ENCODE measurements around the gene LTBP2. TPM values are rescaled to one million over a fixed set of nuclear protein-coding genes. Genes with fewer than 3 reads are reported as not detected.
A peak's percentile ranks its signal among the peaks of the same experiment; 100 is the strongest.

LTBP2 gene
- total RNA-seq, 1 experiment from 2014 or later, result 1.3 TPM

DNA sequence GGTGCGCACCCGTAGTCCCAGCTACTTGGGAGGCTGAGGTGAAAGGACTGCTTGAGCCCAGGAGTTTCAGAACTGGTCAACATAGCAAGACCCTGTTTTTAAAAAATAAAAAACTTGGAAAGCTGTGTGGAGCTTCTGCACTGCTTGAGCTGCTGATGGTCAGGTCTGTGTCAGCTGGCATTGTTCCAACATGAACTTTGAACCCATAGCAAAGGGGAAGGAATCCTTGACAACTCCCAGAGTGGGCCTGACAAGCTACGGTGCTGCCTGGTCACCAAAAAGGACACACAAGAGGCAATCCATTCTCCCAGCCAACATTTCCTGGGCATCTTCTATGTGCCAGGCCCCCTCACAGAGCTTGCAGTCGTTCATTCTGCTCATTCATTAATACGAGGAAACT lies 16.4 kb upstream of the LTBP2 start:
- no peak for DNase-seq
- no peaks in the 10 kb centered on the region for H3K27me3 ChIP-seq (ENCODE audit: control insufficient read depth, insufficient read depth, low read length)
- no peak overlapping the region for H3K4me3 ChIP-seq (ENCODE audit: insufficient read depth, low read depth, low read length)
- no peaks in the 10 kb centered on the region for H3K36me3 ChIP-seq (replicated peaks; ENCODE audit: control insufficient read depth, insufficient read depth, low read length)

- no peaks in the 10 kb centered on the region for H3K36me3 ChIP-seq (replicated peaks; ENCODE audit: control insufficient read depth, insufficient read depth, low read length)
- no peak overlapping the region for H3K4me3 ChIP-seq (ENCODE audit: insufficient read depth, low read depth, low read length)
- H3K27me3 ChIP-seq (ENCODE audit: control insufficient read depth, insufficient read depth, low read length), result no peaks in the 10 kb centered on the region
- no peak for DNase-seq
Observed at GRCh38 chr14:74627076-74627475, 15.0 kb upstream of the LTBP2 start.

DNA sequence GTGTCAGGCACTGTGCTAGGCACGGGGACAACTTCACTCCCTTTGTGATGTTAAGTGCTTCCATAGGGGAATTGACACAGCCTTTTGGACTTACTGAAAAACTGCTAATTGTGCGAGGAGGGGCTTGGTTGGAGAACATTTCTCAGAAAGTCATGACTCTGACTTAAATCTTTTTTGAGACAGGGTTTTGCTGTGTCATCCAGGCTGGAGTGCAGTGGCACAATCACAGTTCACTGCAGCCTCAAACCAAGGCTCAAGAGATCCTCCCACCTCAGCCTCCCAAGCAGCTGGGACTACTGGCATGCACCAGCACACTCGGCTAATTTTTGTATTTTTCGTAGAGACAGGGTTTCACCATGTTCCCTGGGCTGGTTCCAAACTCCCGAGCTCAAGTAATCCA lies 10.2 kb upstream of the LTBP2 start:
- Histone ChIP-seq H3K4me3 (ENCODE audit: insufficient read depth, low read depth, low read length) (no peak overlapping the region), H3K36me3 (replicated peaks; ENCODE audit: control insufficient read depth, insufficient read depth, low read length) (no peaks in the 10 kb centered on the region), H3K27me3 (ENCODE audit: control insufficient read depth, insufficient read depth, low read length) (no peaks in the 10 kb centered on the region)
- DNase-seq, result no peak

DNA sequence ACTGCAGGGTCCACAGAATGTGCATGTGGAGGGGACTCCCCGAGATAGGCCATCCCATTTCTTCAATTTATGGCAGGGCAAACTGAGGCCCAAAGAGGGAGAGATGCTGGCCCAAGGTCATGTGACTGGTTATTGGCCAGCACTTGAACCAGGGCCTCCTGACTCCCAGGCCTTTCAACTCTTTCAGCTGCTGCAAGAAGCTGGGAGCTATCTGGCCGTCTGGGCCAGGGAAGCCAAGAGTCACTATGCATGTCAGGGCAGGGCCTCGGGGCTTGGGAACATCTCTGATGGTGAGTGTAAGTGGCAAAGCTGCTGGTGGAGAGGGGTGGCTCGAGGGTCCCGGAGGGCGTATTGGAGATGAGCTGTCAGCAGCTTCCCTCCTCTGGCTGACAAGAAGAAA lies 9.5 kb upstream of the LTBP2 start:
- DNase-seq, result no peak
- H3K36me3 ChIP-seq (replicated peaks; ENCODE audit: control insufficient read depth, insufficient read depth, low read length), result no peaks in the 10 kb centered on the region
- no peaks in the 10 kb centered on the region for H3K27me3 ChIP-seq (ENCODE audit: control insufficient read depth, insufficient read depth, low read length)
- H3K4me3 ChIP-seq (ENCODE audit: insufficient read depth, low read depth, low read length), result no peak overlapping the region

DNA sequence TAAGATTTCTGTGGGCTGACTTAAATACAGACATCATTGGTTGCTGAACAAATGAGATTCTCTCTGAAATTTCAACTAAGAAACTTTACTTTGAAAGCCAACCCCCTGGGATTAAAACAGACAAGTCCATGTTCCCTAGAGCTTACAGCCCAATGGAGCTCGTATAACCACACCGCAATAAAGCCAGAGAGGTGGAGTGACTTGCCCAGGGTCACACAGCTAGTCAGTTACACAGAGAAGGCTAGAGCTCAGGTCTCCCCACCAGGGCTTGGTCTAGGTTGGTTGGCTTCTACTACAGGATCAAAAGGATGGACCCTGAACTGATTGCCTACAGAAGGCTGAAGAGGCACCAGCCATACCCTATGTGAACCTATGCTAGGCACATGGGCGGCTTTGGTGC lies 8.9 kb upstream of the LTBP2 start:
- Histone ChIP-seq H3K27me3 (ENCODE audit: control insufficient read depth, insufficient read depth, low read length) (no peaks in the 10 kb centered on the region), H3K4me3 (ENCODE audit: insufficient read depth, low read depth, low read length) (no peak overlapping the region), H3K36me3 (replicated peaks; ENCODE audit: control insufficient read depth, insufficient read depth, low read length) (no peaks in the 10 kb centered on the region)
- no peak for DNase-seq

GRCh38 chr14:74620497-74620921 lies 8.5 kb upstream of the LTBP2 start:
- no peak for DNase-seq
- Histone ChIP-seq H3K36me3 (replicated peaks; ENCODE audit: control insufficient read depth, insufficient read depth, low read length) (no peaks in the 10 kb centered on the region), H3K4me3 (ENCODE audit: insufficient read depth, low read depth, low read length) (no peak overlapping the region), H3K27me3 (ENCODE audit: control insufficient read depth, insufficient read depth, low read length) (no peaks in the 10 kb centered on the region)

DNA sequence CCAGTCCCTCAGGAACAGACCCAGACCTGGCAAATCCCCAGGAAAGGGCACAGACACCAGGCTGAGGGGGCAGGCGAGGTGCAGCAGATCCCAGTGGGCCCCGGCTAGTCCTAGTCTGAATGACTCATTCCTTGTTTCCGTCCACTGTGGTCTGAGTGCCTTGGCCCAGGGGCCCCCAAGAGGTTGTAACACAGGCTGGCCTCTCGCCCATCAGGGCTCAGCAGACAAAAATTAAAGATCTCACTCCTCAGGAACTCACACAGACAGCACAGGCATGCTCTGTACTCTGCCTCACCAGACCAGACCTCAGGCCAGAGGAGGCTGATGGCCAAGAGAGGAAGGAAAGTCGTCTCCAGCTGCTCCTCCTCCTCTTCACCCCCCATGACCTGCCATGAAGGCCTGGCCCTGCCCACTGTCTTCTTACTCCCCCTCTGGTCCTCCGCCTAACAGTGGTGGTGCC lies 7.7 kb upstream of the LTBP2 start:
- DNase-seq, result no peak
- Histone ChIP-seq H3K4me3 (ENCODE audit: insufficient read depth, low read depth, low read length) (no peak overlapping the region), H3K36me3 (replicated peaks; ENCODE audit: control insufficient read depth, insufficient read depth, low read length) (no peaks in the 10 kb centered on the region), H3K27me3 (ENCODE audit: control insufficient read depth, insufficient read depth, low read length) (no peaks in the 10 kb centered on the region)

- no peak for DNase-seq
- no peak overlapping the region for H3K4me3 ChIP-seq (ENCODE audit: insufficient read depth, low read depth, low read length)
- no peaks in the 10 kb centered on the region for H3K27me3 ChIP-seq (ENCODE audit: control insufficient read depth, insufficient read depth, low read length)
- no peaks in the 10 kb centered on the region for H3K36me3 ChIP-seq (replicated peaks; ENCODE audit: control insufficient read depth, insufficient read depth, low read length)
Observed at GRCh38 chr14:74618078-74618952, 6.3 kb upstream of the LTBP2 start.

GRCh38 chr14:74616996-74617700 lies 5.1 kb upstream of the LTBP2 start:
- no peak overlapping the region for H3K4me3 ChIP-seq (ENCODE audit: insufficient read depth, low read depth, low read length)
- no peaks in the 10 kb centered on the region for H3K36me3 ChIP-seq (replicated peaks; ENCODE audit: control insufficient read depth, insufficient read depth, low read length)
- DNase-seq, result peak; percentile 47
- H3K27me3 ChIP-seq (ENCODE audit: control insufficient read depth, insufficient read depth, low read length), result peaks cover 3% of the 10 kb centered on the region

GRCh38 chr14:74616507-74616906 lies 4.5 kb upstream of the LTBP2 start:
- DNase-seq, result no peak
- H3K36me3 ChIP-seq (replicated peaks; ENCODE audit: control insufficient read depth, insufficient read depth, low read length), result no peaks in the 10 kb centered on the region
- H3K27me3 ChIP-seq (ENCODE audit: control insufficient read depth, insufficient read depth, low read length), result peaks cover 10% of the 10 kb centered on the region
- H3K4me3 ChIP-seq (ENCODE audit: insufficient read depth, low read depth, low read length), result no peak overlapping the region

DNA sequence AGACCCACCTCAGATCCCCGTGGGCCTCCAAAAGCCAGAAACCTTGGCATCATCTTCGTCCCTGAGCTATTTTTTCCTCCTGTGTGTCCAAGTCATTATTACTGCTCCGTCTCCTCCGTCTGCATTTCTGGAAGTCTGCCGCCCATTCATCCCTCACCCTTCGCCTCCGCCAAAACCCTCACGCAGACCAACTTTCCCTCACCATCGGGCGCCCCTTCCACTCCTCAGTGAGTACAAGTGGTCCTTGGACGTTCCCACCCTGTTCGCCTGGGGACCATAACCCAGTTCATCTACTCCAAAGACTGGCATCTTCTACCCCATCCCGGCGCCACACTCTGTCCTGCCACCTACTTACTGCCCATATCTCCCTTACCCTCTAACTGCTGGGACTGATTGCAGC lies 3.7 kb upstream of the LTBP2 start:
- no peak for DNase-seq
- Histone ChIP-seq H3K27me3 (ENCODE audit: control insufficient read depth, insufficient read depth, low read length) (peaks cover 17% of the 10 kb centered on the region), H3K36me3 (replicated peaks; ENCODE audit: control insufficient read depth, insufficient read depth, low read length) (no peaks in the 10 kb centered on the region), H3K4me3 (ENCODE audit: insufficient read depth, low read depth, low read length) (no peak overlapping the region)

GRCh38 chr14:74614508-74615495 lies 2.8 kb upstream of the LTBP2 start:
- H3K4me3 ChIP-seq (ENCODE audit: insufficient read depth, low read depth, low read length), result no peak overlapping the region

DNA sequence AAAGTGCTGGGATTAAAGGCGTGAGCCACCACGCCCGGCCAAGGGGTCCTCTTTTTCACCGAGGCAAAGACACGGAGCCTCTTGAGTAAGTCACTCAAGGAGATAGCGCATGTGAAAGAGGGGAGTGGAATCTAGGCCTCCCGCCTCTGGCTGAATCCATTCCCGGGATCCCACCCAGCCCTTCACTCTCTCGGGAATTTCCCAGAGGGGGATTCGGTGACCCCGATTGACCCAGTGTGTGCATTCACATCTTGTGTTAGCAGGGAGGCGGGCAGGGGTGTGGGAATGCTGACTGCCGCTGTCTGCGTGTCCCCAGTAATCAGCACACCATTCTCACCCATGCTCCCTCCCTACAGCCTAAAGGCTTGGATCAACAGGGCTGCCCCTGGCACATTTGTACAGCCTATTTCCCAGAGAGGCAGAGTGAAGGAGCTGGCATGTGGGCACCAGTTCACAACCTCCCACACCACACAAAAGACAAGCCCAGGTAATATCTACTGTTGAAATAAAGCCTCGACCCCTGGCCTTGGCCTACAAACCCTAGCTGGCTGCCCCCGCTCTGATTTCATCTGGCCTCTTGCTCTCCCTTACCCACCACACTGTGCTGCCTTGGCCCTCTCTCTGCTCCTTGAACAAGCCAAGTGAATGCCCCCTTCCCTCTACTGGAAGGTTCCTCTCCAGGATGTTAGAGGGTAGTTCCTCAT lies 1.3 kb upstream of the LTBP2 start:
- Histone ChIP-seq H3K4me3 (ENCODE audit: insufficient read depth, low read depth, low read length) (no peak overlapping the region), H3K36me3 (replicated peaks; ENCODE audit: control insufficient read depth, insufficient read depth, low read length) (no peaks in the 10 kb centered on the region), H3K27me3 (ENCODE audit: control insufficient read depth, insufficient read depth, low read length) (peaks cover 34% of the 10 kb centered on the region)
- no peak for DNase-seq

More at GRCh38 chr14:74614508-74615495, 2.8 kb upstream of the LTBP2 start:
- no peaks in the 10 kb centered on the region for H3K36me3 ChIP-seq (replicated peaks; ENCODE audit: control insufficient read depth, insufficient read depth, low read length)
- peaks cover 27% of the 10 kb centered on the region for H3K27me3 ChIP-seq (ENCODE audit: control insufficient read depth, insufficient read depth, low read length)
- DNase-seq, result no peak

Measured in H7 (cell line).